ENCODE results near the gene S100A10.

GRCh38 chr1:151936653-151937052 is 57.0 kb downstream of the S100A10 start:
- TF ChIP-seq CTCF (IDR thresholded peaks at IDR 0.05; ENCODE audit: low read length) (no peak), EZH2phosphoT487 (IDR thresholded peaks at IDR 0.05; ENCODE audit: low read length) (no peak)

All from MM.1S (cell line).